DMS79 treated with DMSO at 0.1 percent for 48 hours (cell line): ENCODE measurements around the gene GAREM2.

Experiments
- DNase-seq: peaks from one replicate; lab custom pipeline; 2025; lab: John Stamatoyannopoulos, UW

GAREM2 gene

DNA sequence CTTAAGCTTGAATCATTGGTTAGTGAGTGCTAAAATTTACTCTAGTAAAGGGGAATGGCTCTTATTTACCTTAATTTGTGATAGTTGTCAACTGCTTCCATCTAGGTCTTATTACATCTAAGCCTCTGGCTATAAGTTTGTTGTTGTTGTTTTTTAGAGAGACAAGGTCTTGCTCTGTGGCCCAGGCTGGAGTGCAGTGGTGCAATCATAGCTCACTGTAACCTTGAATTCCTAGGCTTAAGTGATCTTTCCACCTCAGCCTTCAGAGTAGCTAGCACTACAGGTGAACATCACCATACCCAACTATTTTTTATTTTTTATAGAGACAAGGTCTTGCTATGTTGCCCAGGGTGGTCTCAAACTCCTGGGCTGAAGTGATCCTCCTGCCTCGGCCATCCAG lies 65.0 kb downstream of the GAREM2 start:
- DNase-seq: no peak

DNA sequence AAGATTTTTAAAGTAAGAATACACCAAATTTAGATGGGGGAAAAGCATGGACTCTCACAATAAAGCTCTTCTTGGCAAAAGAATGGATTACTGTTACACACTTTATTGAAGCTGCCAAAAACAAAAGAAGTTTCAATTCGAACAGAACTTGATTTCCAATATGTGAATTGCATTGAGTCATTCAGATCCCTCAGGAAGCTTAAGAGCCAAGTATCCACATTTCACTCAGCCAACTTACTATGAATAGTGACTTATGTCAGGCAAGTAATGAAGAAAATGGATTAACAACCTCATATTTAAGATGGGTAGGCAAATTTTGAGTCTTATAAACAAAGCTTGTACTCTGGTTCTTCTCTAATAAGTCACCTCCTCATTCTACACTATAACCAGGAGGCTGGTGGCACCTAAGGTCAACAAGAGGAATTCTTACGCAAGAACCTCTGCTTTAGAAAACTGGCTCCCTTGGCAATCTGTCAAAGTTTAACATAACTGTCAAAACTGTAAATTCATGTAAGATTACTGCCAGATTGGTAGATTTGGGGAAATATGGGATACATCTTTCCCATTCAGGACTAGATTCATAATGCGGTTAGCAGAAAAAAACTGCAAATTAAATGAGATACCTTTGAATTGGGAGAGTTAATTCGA lies 65.5 kb downstream of the GAREM2 start:
- DNase-seq: no peak
